Cardiac fibroblast (primary cell): Measurements from ENCODE around the gene SIAH2.
A peak's percentile ranks its signal among the peaks of the same experiment; 100 is the strongest.

Experiments
- DNase-seq, 2 donors: peaks; one replicate each; pipeline versions ENCODE4 v3.0.0 to v3.0.0-alpha.2; 2010; ENCODE audit warnings: low read depth in 2 of 2
- H3K4me3 ChIP-seq, 2 donors: replicated peaks in 1 of 2; 1 replicate in 1 of 2; 2 replicates in 1 of 2; pipeline ENCODE4 v1.5.1; 2011; ENCODE audit warnings: low read depth in 2 of 2, low read length in 2 of 2, mild to moderate bottlenecking in 2 of 2, moderate library complexity in 1 of 2
- TF ChIP-seq, protein P1 (sequence below): IDR thresholded peaks from one replicate; pipeline ENCODE4 v1.5.1; 2011; ENCODE audit warnings: low read depth, mild to moderate bottlenecking, low read length, inconsistent platforms

SIAH2 gene

GRCh38 chr3:150754896-150755295 is 8.1 kb downstream of the SIAH2 start:
- H3K4me3 ChIP-seq: no peak overlapping the region
- TF ChIP-seq, protein P1, sequence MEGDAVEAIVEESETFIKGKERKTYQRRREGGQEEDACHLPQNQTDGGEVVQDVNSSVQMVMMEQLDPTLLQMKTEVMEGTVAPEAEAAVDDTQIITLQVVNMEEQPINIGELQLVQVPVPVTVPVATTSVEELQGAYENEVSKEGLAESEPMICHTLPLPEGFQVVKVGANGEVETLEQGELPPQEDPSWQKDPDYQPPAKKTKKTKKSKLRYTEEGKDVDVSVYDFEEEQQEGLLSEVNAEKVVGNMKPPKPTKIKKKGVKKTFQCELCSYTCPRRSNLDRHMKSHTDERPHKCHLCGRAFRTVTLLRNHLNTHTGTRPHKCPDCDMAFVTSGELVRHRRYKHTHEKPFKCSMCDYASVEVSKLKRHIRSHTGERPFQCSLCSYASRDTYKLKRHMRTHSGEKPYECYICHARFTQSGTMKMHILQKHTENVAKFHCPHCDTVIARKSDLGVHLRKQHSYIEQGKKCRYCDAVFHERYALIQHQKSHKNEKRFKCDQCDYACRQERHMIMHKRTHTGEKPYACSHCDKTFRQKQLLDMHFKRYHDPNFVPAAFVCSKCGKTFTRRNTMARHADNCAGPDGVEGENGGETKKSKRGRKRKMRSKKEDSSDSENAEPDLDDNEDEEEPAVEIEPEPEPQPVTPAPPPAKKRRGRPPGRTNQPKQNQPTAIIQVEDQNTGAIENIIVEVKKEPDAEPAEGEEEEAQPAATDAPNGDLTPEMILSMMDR: no peak
- no peak for DNase-seq

DNA sequence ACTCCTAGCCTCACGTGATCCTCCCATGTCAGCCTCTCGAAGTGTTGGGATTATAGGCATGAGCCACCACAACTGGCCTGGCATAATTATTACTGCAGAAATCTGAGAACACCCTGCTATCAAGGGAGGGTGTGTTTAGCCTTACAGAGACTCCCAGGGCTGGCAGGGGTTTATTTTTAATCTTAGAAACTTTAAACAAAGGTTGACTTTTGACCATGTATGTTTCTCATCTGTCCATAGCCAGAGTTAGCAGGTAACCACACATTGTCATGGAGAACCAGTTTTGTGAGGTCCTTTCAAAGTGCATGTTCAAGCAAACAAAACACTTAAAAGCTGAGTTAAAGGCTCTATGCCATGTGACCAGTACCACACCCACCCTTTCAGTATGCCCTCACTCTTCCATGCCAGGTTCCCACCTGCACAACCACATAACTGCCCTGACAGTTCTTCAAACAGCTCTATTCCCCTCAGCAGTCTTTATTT is 11.1 kb downstream of the SIAH2 start:
- no peak for DNase-seq
- TF ChIP-seq, protein P1: no peak
- no peak overlapping the region for H3K4me3 ChIP-seq

GRCh38 chr3:150749255-150749654 is 13.7 kb downstream of the SIAH2 start:
- TF ChIP-seq, protein P1: no peak
- no peak for DNase-seq
- no peak overlapping the region for H3K4me3 ChIP-seq

DNA sequence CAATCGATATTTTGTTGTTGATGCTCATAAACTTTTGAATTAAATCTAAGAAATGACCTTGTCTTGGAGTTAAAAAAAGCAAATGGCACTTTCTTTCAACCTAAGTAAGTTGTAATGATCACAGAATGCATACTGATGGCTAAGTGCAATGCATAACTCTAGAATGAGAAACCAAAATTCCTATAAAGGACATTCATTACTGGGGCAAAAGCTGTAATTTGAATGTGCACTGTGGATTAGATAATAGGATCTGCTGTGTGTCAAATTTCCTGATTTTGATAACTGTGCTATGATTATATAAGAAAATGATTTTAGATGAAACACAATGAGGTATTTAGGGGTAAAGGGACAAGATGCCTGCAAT is 14.3 kb downstream of the SIAH2 start:
- no peak overlapping the region for H3K4me3 ChIP-seq
- TF ChIP-seq, protein P1: no peak
- no peak for DNase-seq

DNA sequence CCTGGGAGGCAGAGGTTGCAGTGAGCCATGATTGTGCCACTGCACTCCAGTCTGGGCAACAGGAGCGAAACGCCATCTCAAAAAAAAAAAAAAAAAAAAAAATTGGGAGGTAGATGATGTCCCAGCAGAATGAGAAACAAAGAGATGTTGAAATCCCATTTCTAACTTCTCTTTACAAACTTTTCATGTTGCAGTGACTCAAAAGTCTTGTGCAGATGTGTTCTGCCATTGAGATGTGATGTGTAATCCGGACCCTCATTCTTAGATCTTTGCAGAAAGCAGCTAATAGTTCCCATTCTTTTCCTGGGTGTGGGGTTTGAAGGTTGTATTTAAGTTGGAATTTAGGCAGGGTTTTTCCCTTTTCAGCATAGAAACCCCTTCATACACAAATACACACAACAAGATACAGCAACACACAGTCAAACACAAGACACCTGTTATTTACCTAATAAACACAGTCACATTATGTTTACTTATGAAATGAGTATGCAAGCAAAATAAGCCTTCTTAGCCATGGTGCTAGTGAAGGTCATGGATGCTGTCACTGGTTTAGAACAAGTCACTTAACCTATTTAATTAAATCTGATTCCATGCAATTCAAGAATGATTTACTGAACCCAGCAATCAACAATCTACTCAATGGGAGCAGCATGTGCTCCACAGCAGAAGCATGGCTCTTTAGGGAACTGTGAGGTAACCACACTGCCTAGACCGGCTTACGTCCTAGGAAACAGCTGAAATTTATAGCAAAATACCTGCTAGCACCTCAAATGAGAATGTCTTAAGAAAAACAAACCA is 14.9 kb downstream of the SIAH2 start:
- peak; percentile 34 to 47 for DNase-seq
- H3K4me3 ChIP-seq: no peak overlapping the region
- TF ChIP-seq, protein P1: no peak

DNA sequence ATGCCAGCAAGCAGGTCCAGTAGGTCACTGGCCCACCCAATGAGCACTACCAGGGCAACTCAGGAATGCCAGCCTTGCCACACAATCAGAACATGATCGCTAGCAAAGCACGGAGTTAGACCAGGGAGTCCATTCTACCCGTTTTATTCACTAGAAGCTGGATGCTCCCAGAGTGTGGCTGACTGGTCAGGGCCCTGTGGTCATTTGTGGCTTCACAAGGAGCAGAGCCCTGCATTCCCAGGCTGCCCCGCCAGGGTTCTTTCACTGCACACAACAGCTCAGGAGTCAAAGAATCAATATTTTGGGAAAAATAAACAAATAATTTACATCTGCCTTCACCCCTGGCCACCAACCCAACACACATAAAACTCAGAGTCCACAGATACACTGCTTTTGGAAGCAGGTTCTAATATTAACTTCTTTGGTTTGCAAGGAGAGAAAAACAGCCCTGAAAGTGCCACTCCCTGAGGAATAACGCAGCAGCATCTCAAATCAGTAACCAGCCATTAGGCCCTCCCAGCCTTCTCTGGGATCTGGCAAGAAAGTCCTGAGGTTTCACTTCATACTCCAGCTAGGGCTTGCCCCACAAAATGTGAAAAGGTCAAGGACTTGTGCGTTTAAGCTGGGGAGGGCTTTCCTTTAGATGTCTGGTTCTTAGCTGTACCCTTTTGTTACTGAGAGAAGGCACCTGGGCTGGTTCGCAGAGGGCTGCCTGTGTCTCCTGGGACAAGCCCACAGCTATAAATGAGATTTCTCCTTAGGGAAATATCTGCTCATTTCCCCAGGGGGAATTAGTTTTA is 16.0 kb downstream of the SIAH2 start:
- TF ChIP-seq, protein P1: no peak
- peak in 1 of 2 donors; percentile 46 for DNase-seq

More for the DNA sequence above, 16.0 kb downstream of the SIAH2 start:
- no peak overlapping the region for H3K4me3 ChIP-seq
